A549 treated with AZD9567 at 1 μM for 4 hours (cell line): Measurements from ENCODE around the gene BRME1. TPM values are rescaled to one million over a fixed set of nuclear protein-coding genes. Genes with fewer than 3 reads are reported as not detected.

Experiments used
- total RNA-seq: library from RNA; stranded (reverse); fragments of 200-300 nt; extraction: Qiagen RNA extraction; gene quantifications from 5 replicates; pipeline ENCODE4 v1.2.3, GENCODE V29; 2022; ENCODE audit not compliant: insufficient read depth

Gene BRME1
- total RNA-seq, result 0.08 to 0.55 TPM (median 0.37 TPM) in 4 of 5 replicates, not detected in the other

GRCh38 chr19:13905634-13906520 lies at the start of gene BRME1, which contains the start of gene CC2D1A:
Gene BRME1 (minus strand): TSS chr19:13906117. CDS start chr19:13904892, 1,225 bp downstream.
Gene CC2D1A (plus strand): TSS chr19:13906201. CDS start chr19:13906442, 241 bp downstream.

GRCh38 chr19:13952154-13952930 lies 46.4 kb upstream of the BRME1 start, which contains the start of gene DCAF15:
Gene DCAF15 (plus strand): TSS chr19:13952509. CDS start chr19:13952513, 4 bp downstream.

GRCh38 chr19:13938301-13939064 lies 32.6 kb upstream of the BRME1 start, which contains the start of gene PODNL1:
Gene PODNL1 (minus strand): TSS chr19:13938417. CDS start chr19:13938181, 236 bp downstream.

GRCh38 chr19:13876834-13877233 lies 29.1 kb downstream of the BRME1 start, which contains the start of gene NANOS3:
Gene NANOS3 (plus strand): TSS chr19:13877134. CDS start chr19:13877249, 115 bp downstream.

Other genes with a start within 250 kb of the BRME1 start
- gene MRI1, start 141.6 kb downstream of the BRME1 start, total RNA-seq, result 12.5 to 15.5 TPM (median 14.1 TPM) in 5 replicates
- 128 to 211 TPM (median 206 TPM) in 5 replicates for gene C19orf53, start 131.7 kb downstream of the BRME1 start, total RNA-seq
- 3.7 to 4.0 TPM (median 3.9 TPM) in 5 replicates for gene ZSWIM4, start 110.7 kb downstream of the BRME1 start, total RNA-seq
- gene NANOS3, start 29.0 kb downstream of the BRME1 start, total RNA-seq, result 2.3 to 3.1 TPM (median 2.5 TPM) in 4 of 5 replicates, not detected in the other
- 8.2 to 10.9 TPM (median 9.5 TPM) in 5 replicates for gene CC2D1A, start 84 bp upstream of the BRME1 start, total RNA-seq
- 1.1 to 4.3 TPM (median 1.5 TPM) in 5 replicates for gene PODNL1, start 32.3 kb upstream of the BRME1 start, total RNA-seq
- 14.7 to 22.8 TPM (median 21.9 TPM) in 5 replicates for gene DCAF15, start 46.4 kb upstream of the BRME1 start, total RNA-seq
- gene RFX1, start 100.2 kb upstream of the BRME1 start, total RNA-seq, result 2.5 to 5.8 TPM (median 5.0 TPM) in 5 replicates
- gene RLN3, start 122.0 kb upstream of the BRME1 start, total RNA-seq, result not detected in 5 replicates
- 7.7 to 9.5 TPM (median 9.1 TPM) in 5 replicates for gene IL27RA, start 125.6 kb upstream of the BRME1 start, total RNA-seq
- 1.6 to 2.4 TPM (median 2.3 TPM) in 5 replicates for gene PALM3, start 156.0 kb upstream of the BRME1 start, total RNA-seq
- 3.9 to 4.9 TPM (median 4.5 TPM) in 4 of 5 replicates, not detected in the other for gene MISP3, start 166.7 kb upstream of the BRME1 start, total RNA-seq
- not detected in 5 replicates for gene C19orf67, start 179.7 kb upstream of the BRME1 start, total RNA-seq
- gene SAMD1, start 184.6 kb upstream of the BRME1 start, total RNA-seq, result 28.7 to 39.0 TPM (median 35.6 TPM) in 5 replicates
- 30.4 to 51.2 TPM (median 33.2 TPM) in 5 replicates for gene PRKACA, start 211.6 kb upstream of the BRME1 start, total RNA-seq
- 24.6 to 35.1 TPM (median 34.0 TPM) in 5 replicates for gene ASF1B, start 230.5 kb upstream of the BRME1 start, total RNA-seq